Neuronal stem cell (in vitro differentiated cells): ENCODE measurements around the gene ADGRA1.
A peak's percentile ranks its signal among the peaks of the same experiment; 100 is the strongest.

Source experiments
- DNase-seq: peaks from one replicate; pipeline ENCODE4 v3.0.0-alpha.2; 2013; ENCODE audit warnings: low spot score
- H2AFZ ChIP-seq: one replicate; pipeline ENCODE4 v1.6.1; 2013; ENCODE audit warnings: mild to moderate bottlenecking, low read length, inconsistent platforms
- H2AK5ac ChIP-seq: 2 replicates; pipeline ENCODE4 v1.6.1; 2013; ENCODE audit warnings: low read depth, mild to moderate bottlenecking, inconsistent platforms, low read length, moderate library complexity, mixed read lengths
- H2BK120ac ChIP-seq: 2 replicates; pipeline ENCODE4 v1.6.1; 2013; ENCODE audit warnings: low read depth, mild to moderate bottlenecking, inconsistent platforms, low read length, moderate library complexity, mixed read lengths
- H2BK12ac ChIP-seq: one replicate; pipeline ENCODE4 v1.6.1; 2013; ENCODE audit warnings: low read length, inconsistent platforms
- H2BK15ac ChIP-seq: 2 replicates; pipeline ENCODE4 v1.6.1; 2013; ENCODE audit warnings: mild to moderate bottlenecking, low read length, inconsistent platforms, mixed read lengths
- H2BK5ac ChIP-seq: one replicate; pipeline ENCODE4 v1.6.1; 2013; ENCODE audit warnings: inconsistent platforms, mild to moderate bottlenecking, low read length, moderate library complexity
- H3K14ac ChIP-seq: one replicate; pipeline ENCODE4 v1.6.1; 2013; ENCODE audit warnings: low read length, inconsistent platforms
- H3K18ac ChIP-seq: 2 replicates; pipeline ENCODE4 v1.6.1; 2013; ENCODE audit warnings: low read length, inconsistent platforms
- H3K23ac ChIP-seq: 2 replicates; pipeline ENCODE4 v1.6.1; 2013; ENCODE audit warnings: low read depth, mild to moderate bottlenecking, mixed read lengths, low read length, inconsistent platforms; ENCODE audit not compliant: poor library complexity
- H3K27ac ChIP-seq: replicated peaks from 3 replicates; pipeline ENCODE4 v1.5.1; 2013; ENCODE audit warnings: low read length, inconsistent platforms
- H3K27me3 ChIP-seq, 3 experiments: 2 replicates each; pipeline ENCODE4 v1.6.1; 2013; ENCODE audit warnings: low read length in 3 of 3, mild to moderate bottlenecking in 2 of 3, inconsistent platforms in 1 of 3, low read depth in 1 of 3, mixed read lengths in 1 of 3, moderate library complexity in 1 of 3; ENCODE audit not compliant: control insufficient read depth in 3 of 3, insufficient read depth in 3 of 3
- H3K36me3 ChIP-seq, 2 donors: replicated peaks in 1 of 2; 2 replicates each; pipeline ENCODE4 v1.6.1; 2013; ENCODE audit warnings: low read length in 2 of 2; ENCODE audit not compliant: control insufficient read depth in 2 of 2, insufficient read depth in 2 of 2
- H3K4ac ChIP-seq: 2 replicates; pipeline ENCODE4 v1.6.1; 2013; ENCODE audit warnings: inconsistent platforms, mild to moderate bottlenecking, low read length, moderate library complexity
- H3K4me1 ChIP-seq, 2 donors: 1 replicate in 1 of 2; 2 replicates in 1 of 2; pipeline ENCODE4 v1.6.1; 2013; ENCODE audit warnings: low read length in 2 of 2, low read depth in 1 of 2; ENCODE audit not compliant: control insufficient read depth in 2 of 2, insufficient read depth in 1 of 2
- H3K4me2 ChIP-seq: one replicate; pipeline ENCODE4 v1.6.1; 2013; ENCODE audit warnings: mild to moderate bottlenecking, low read length, inconsistent platforms; ENCODE audit not compliant: insufficient read depth, poor library complexity, severe bottlenecking
- H3K4me3 ChIP-seq, 2 donors: 2 replicates each; pipeline ENCODE4 v1.5.1; 2013; ENCODE audit warnings: low read length in 2 of 2, mild to moderate bottlenecking in 2 of 2, inconsistent platforms in 1 of 2, moderate library complexity in 1 of 2
- H3K79me1 ChIP-seq: one replicate; pipeline ENCODE4 v1.6.1; 2013; ENCODE audit warnings: low read depth, mild to moderate bottlenecking, inconsistent platforms, low read length, moderate library complexity
- H3K9ac ChIP-seq: one replicate; pipeline ENCODE4 v1.6.1; 2013; ENCODE audit warnings: mild to moderate bottlenecking, low read depth, low read length, inconsistent platforms; ENCODE audit not compliant: poor library complexity
- H3K9me3 ChIP-seq, 2 donors: replicated peaks in 1 of 2; 2 replicates each; pipeline versions ENCODE3 to v1.6.1; 2013; ENCODE audit warnings: low read length in 2 of 2, mild to moderate bottlenecking in 2 of 2, inconsistent platforms in 1 of 2, low read depth in 1 of 2, mixed read lengths in 1 of 2, moderate library complexity in 1 of 2; ENCODE audit not compliant: control insufficient read depth in 2 of 2, insufficient read depth in 1 of 2
- H4K8ac ChIP-seq: one replicate; pipeline ENCODE4 v1.6.1; 2013; ENCODE audit warnings: low read depth, mild to moderate bottlenecking, inconsistent platforms, low read length, moderate library complexity
- H4K91ac ChIP-seq: one replicate; pipeline ENCODE4 v1.6.1; 2013; ENCODE audit warnings: low read length, low read depth, mild to moderate bottlenecking, inconsistent platforms; ENCODE audit not compliant: poor library complexity
- WGBS, 2 donors: extraction: QIAGEN DNeasy Blood & Tissue Kit; methylation state at CpG; one replicate each; pipeline ENCODE4 v1.1.7; 2013; ENCODE audit warnings: missing lambda C conversion rate in 2 of 2, mixed read lengths in 1 of 2; ENCODE audit not compliant: insufficient read length in 2 of 2, insufficient replicate concordance in 1 of 2; ENCODE audit errors: extremely low coverage in 2 of 2; 5-methylcytosine and 5-hydroxymethylcytosine counted together

ADGRA1 gene

DNA sequence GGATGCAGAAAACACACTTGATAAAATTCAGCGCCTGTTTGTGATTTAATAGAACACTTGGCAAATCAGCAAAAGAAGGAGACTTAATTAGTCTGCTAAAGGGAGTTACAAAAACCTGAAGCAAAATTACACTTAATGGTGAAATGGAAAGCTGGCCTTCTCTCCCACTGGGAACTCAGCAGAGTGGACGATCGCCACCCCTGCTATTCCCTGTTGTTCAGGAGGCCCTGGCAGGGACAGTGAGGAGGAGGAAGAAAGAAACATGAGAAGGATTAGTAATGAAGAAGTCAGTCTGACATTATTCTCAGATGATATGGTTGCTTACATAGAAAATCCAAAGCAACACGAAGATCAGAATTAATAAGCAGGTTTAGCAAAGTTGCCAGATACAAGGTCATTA, 66.7 kb downstream of the ADGRA1 start:
- H3K14ac ChIP-seq, result no peak overlapping the region
- peaks cover 0 to 4% (median 0%) of the 10 kb centered on the region in 3 experiments for H3K27me3 ChIP-seq

DNA sequence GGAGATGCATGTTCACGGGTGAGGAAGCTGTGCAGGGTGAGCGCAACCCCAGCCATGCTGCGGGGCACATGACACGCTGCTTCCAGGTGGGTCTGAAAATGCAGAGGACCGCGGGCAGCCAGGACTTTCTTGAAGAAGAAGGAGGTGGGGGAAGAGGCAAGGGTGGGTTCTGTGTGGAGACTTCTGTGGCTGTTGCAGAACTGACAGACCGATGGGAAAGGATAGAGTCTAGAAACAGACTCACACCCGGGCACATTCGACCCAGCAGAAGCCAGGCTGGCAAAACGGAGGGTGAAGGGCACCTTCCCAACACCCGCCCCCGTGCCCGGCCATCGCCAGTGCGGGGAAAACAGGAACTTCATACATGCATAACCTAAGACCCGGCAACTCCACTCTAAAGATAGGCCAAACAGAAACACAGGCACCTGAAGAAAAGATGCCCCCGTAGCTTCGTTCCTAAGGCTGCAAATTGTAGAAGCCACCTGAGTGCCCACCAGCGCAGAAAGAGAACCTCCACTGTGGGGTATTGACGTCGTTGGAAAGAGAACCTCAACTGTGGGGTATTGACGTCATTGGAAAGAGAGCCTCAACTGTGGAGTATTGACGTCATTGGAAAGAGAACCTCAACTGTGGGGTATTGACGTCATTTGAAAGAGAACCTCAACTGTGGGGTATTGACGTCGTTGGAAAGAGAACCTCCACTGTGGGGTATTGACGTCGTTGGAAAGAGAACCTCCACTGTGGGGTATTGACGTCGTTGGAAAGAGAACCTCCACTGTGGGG, 67.5 kb downstream of the ADGRA1 start:
- H3K4me3 ChIP-seq, result no peak overlapping the region
- peak overlapping the region; percentile 44 for H3K9ac ChIP-seq
- peak overlapping the region; percentile 79 for H2AK5ac ChIP-seq
- no peaks in the 10 kb centered on the region for H3K9me3 ChIP-seq
- H3K79me1 ChIP-seq, result peaks cover 3% of the 10 kb centered on the region
- peak overlapping the region; percentile 73 for H2BK12ac ChIP-seq
- H3K23ac ChIP-seq, result no peak overlapping the region
- no peak overlapping the region for H4K8ac ChIP-seq
- peak overlapping the region; percentile 58 for H2BK15ac ChIP-seq
- H2BK5ac ChIP-seq, result no peak overlapping the region
- H3K4me1 ChIP-seq, result peaks cover 12 to 15% of the 10 kb centered on the region in 2 donors
- no CpG with 5 or more reads among the region's 30 CpGs for WGBS, 2 donors
- H4K91ac ChIP-seq, result no peak overlapping the region
- no peak overlapping the region for H3K27ac ChIP-seq
- H3K4me2 ChIP-seq, result no peak overlapping the region
- H3K36me3 ChIP-seq, result no peaks in the 10 kb centered on the region
- H3K4ac ChIP-seq, result no peak overlapping the region
- peak overlapping the region; percentile 28 for H2BK120ac ChIP-seq
- H3K27me3 ChIP-seq, result peaks cover 0 to 4% (median 0%) of the 10 kb centered on the region in 3 experiments
- no peak for DNase-seq
- H3K18ac ChIP-seq, result peak overlapping the region; percentile 48
- H2AFZ ChIP-seq, result no peak overlapping the region
- H3K14ac ChIP-seq, result no peak overlapping the region

More for the DNA sequence above, 66.7 kb downstream of the ADGRA1 start:
- H2AFZ ChIP-seq, result no peak overlapping the region
- no peaks in the 10 kb centered on the region for H3K9me3 ChIP-seq
- H2BK12ac ChIP-seq, result no peak overlapping the region
- H2AK5ac ChIP-seq, result no peak overlapping the region
- H3K4ac ChIP-seq, result no peak overlapping the region
- H3K9ac ChIP-seq, result no peak overlapping the region
- DNase-seq, result no peak
- peaks cover 3% of the 10 kb centered on the region for H3K79me1 ChIP-seq
- no peak overlapping the region for H4K8ac ChIP-seq
- H3K4me3 ChIP-seq, result no peak overlapping the region
- H3K27ac ChIP-seq, result no peak overlapping the region
- H3K36me3 ChIP-seq, result no peaks in the 10 kb centered on the region
- H3K4me2 ChIP-seq, result no peak overlapping the region
- H3K4me1 ChIP-seq, result peaks cover 10 to 12% of the 10 kb centered on the region in 2 donors
- H4K91ac ChIP-seq, result no peak overlapping the region
- H2BK5ac ChIP-seq, result no peak overlapping the region
- H2BK120ac ChIP-seq, result no peak overlapping the region
- H3K18ac ChIP-seq, result no peak overlapping the region
- H2BK15ac ChIP-seq, result no peak overlapping the region
- no peak overlapping the region for H3K23ac ChIP-seq
- WGBS, 2 donors, result no CpG with 5 or more reads among the region's 4 CpGs

DNA sequence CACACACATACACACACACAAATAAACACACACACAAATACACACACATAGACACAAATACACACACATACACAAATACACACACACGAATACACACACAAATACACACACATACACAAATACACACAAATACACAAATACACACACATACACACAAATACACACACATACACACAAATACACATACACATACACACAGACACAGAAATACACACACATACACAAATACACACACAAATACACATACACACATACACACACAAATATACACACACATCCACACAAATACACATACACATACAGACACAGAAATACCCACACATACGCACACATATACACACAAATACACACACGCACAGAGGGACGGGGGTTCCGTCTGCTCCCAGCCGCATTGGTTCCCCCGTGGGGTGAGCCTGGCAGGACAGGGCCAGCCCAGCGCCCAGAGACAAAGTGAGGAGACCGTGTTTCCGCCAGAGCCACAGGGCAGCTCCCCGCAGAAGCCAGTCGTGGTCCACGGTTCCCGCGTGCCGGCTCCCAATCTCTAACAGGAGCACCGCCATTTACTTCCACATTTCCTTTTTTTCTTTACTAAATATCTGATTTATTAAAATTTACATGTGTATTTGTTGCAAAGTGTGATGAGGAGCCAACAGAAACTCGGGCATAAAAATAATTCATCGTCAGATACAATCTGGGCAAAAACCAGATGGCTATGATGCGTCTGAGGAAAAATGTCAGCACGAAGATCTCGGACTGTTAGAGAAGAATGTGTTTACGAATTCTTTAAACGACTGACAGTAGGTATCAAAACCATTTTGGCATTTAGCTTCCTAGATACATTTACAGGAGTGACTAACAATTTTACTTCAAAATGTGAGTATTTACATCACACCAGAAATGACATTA, 69.2 kb downstream of the ADGRA1 start:
- Histone ChIP-seq H3K27me3 (peaks cover 0 to 4% (median 2%) of the 10 kb centered on the region in 3 experiments), H3K9ac (no peak overlapping the region), H2BK15ac (no peak overlapping the region), H3K4ac (peak overlapping the region; percentile 84), H3K9me3 (no peaks in the 10 kb centered on the region), H3K27ac (no peak overlapping the region), H3K18ac (peak overlapping the region; percentile 19), H2BK120ac (no peak overlapping the region), H3K14ac (peak overlapping the region; percentile 71), H2BK12ac (no peak overlapping the region), H4K91ac (peak overlapping the region; percentile 30), H2AK5ac (peak overlapping the region; percentile 84), H3K4me2 (no peak overlapping the region), H4K8ac (no peak overlapping the region), H2BK5ac (no peak overlapping the region), H3K4me1 (peaks cover 18 to 19% of the 10 kb centered on the region in 2 donors), H3K36me3 (no peaks in the 10 kb centered on the region), H2AFZ (no peak overlapping the region), H3K79me1 (peaks cover 8% of the 10 kb centered on the region), H3K23ac (no peak overlapping the region), H3K4me3 (no peak overlapping the region)
- WGBS, 2 donors, result 100% methylated on average over 1 to 2 of the region's 24 CpGs
- DNase-seq, result no peak
